HepG2 (cell line): Measurements from ENCODE around the gene ERMARD. TPM values are rescaled to one million over a fixed set of nuclear protein-coding genes. Genes with fewer than 3 reads are reported as not detected.

ENCODE experiments used
- ATAC-seq: fragments of 200-7000 bp; cut with Tn5 transposase; 3 replicates; pipeline ENCODE4 v1.9.1; 2020; ENCODE audit warnings: mild to moderate bottlenecking, moderate library complexity
- BruUV-seq: library from RNA; stranded (reverse); fragments of 400-500 nt; replicated peaks from 2 replicates; lab custom pipeline; 2021; lab: Mats Ljungman, UMichigan
- CTCF ChIA-PET: fragments of 300-600 bp; formaldehyde crosslinking; extraction: SDS; loops from one replicate; lab custom pipeline; 2021; ENCODE audit warnings: low total read pairs, inconsistent platforms, low intra/inter-chr PET ratio; lab: Yijun Ruan, JAX
- POLR2A ChIA-PET: fragments of 350-600 bp; sonication (Branson Sonifier 250); formaldehyde crosslinking; loops from one replicate; lab custom pipeline; 2020; ENCODE audit warnings: antibody characterized with exemption, inconsistent platforms; lab: Yijun Ruan, JAX
- DNase-seq: peaks from one replicate; pipeline ENCODE4 v3.0.0-alpha.2; 2015; ENCODE audit warnings: low spot score
- FAIRE-seq: peaks from 3 replicates; lab custom pipeline; 2011; peaks lifted over from hg19 to GRCh38; lab: Jason Lieb, UNC
- H2AFZ ChIP-seq: one replicate; pipeline ENCODE4 v1.6.1; 2011; ENCODE audit warnings: low read length, inconsistent platforms
- H3K27ac ChIP-seq: fragments of 300-600 bp; 3 replicates; pipeline ENCODE4 v1.8.0; 2011; ENCODE audit warnings: mixed run types, mild to moderate bottlenecking, mixed read lengths, low read length, inconsistent platforms; ENCODE audit not compliant: insufficient read depth; ENCODE audit errors: extremely low read length
- H3K27me3 ChIP-seq, 2 experiments: fragments of 200-600 bp in 1 of 2; 2 replicates in 1 of 2; 3 replicates in 1 of 2; pipeline versions ENCODE4 v1.6.0 to v1.8.0; 2011; ENCODE audit warnings: low read length in 2 of 2, mild to moderate bottlenecking in 2 of 2, moderate library complexity in 2 of 2, inconsistent platforms in 1 of 2; ENCODE audit not compliant: insufficient read depth in 2 of 2, control insufficient read depth in 1 of 2
- H3K36me3 ChIP-seq, 2 experiments: fragments of 200-600 bp in 1 of 2; replicated peaks in 1 of 2; 2 replicates in 1 of 2; 3 replicates in 1 of 2; pipeline versions ENCODE4 v1.5.1 to v1.8.0; 2011; ENCODE audit warnings: low read length in 2 of 2, inconsistent platforms in 1 of 2; ENCODE audit not compliant: insufficient read depth in 2 of 2, control insufficient read depth in 1 of 2
- H3K4me1 ChIP-seq: 2 replicates; pipeline ENCODE4 v1.5.1; 2012; ENCODE audit warnings: low read length, inconsistent platforms; ENCODE audit not compliant: insufficient read depth
- H3K4me2 ChIP-seq: 2 replicates; pipeline ENCODE4 v1.6.0; 2011; ENCODE audit warnings: low read depth, low read length, inconsistent platforms
- H3K4me3 ChIP-seq, 3 experiments: fragments of 200-600 bp in 1 of 3; sonication (generic), shearing (Covaris generic) in 1 of 3; replicated peaks in 1 of 3; 2 replicates each; pipeline ENCODE4 v1.5.1; 2011 to 2016; ENCODE audit warnings: low read length in 3 of 3, inconsistent platforms in 2 of 3, low read depth in 2 of 3, mild to moderate bottlenecking in 2 of 3, control low read depth in 1 of 3, mixed read lengths in 1 of 3; ENCODE audit not compliant: insufficient read depth in 1 of 3
- H3K79me2 ChIP-seq: one replicate; pipeline ENCODE4 v1.6.1; 2011; ENCODE audit warnings: low read length, inconsistent platforms; ENCODE audit not compliant: insufficient read depth
- H3K9ac ChIP-seq: 2 replicates; pipeline ENCODE4 v1.6.0; 2011; ENCODE audit warnings: mild to moderate bottlenecking, low read depth, low read length, inconsistent platforms; ENCODE audit not compliant: insufficient read depth
- H3K9me3 ChIP-seq: 2 replicates; pipeline ENCODE4 v1.5.1; 2012; ENCODE audit warnings: mild to moderate bottlenecking, low read length
- H4K20me1 ChIP-seq: 2 replicates; pipeline ENCODE4 v1.6.0; 2011; ENCODE audit warnings: inconsistent platforms, mild to moderate bottlenecking, low read length, moderate library complexity; ENCODE audit not compliant: insufficient read depth
- AKAP8 ChIP-seq: sonication (generic); formaldehyde crosslinking; IDR thresholded peaks from 2 replicates; pipeline ENCODE4 v1.5.1; 2020; ENCODE audit warnings: mild to moderate bottlenecking, missing genetic modification reagents
- CEBPB ChIP-seq: IDR thresholded peaks from 2 replicates; pipeline ENCODE4 v1.6.1; 2011; ENCODE audit warnings: low read depth, low read length, improper control_type of control experiment, borderline replicate concordance
- EZH2 ChIP-seq: conservative IDR thresholded peaks from 2 replicates; pipeline ENCODE4 v1.6.1; 2012; ENCODE audit warnings: mild to moderate bottlenecking, low read depth, low read length, moderate library complexity
- FIP1L1 ChIP-seq: fragments of 200-400 bp; formaldehyde crosslinking; IDR thresholded peaks from 2 replicates; pipeline ENCODE4 v1.6.1; 2018; ENCODE audit warnings: low read depth, mild to moderate bottlenecking, low read length, moderate library complexity, borderline replicate concordance; ENCODE audit not compliant: insufficient read depth
- GATAD2A ChIP-seq: IDR thresholded peaks from 2 replicates; pipeline ENCODE4 v1.6.1; 2016
- HDAC6 ChIP-seq: fragments of 200-600 bp; sonication (generic); IDR thresholded peaks from 2 replicates; pipeline ENCODE4 v1.7.0; 2017; ENCODE audit warnings: mild to moderate bottlenecking, antibody characterized with exemption, low read length, low read depth
- KDM5A ChIP-seq: fragments of 200-600 bp; sonication (generic); IDR thresholded peaks from 2 replicates; pipeline ENCODE4 v1.7.0; 2018; ENCODE audit warnings: antibody characterized with exemption, mild to moderate bottlenecking, low read length, borderline replicate concordance
- POLR2AphosphoS2 ChIP-seq: IDR thresholded peaks from 2 replicates; pipeline ENCODE4 v1.6.1; 2011; ENCODE audit warnings: low read depth, low read length, improper control_type of control experiment
- REPIN1 ChIP-seq: sonication (generic); formaldehyde crosslinking; IDR thresholded peaks from 2 replicates; pipeline ENCODE4 v1.8.0; 2022; ENCODE audit warnings: missing genetic modification reagents, low read depth, mild to moderate bottlenecking, borderline replicate concordance
- TBX3 ChIP-seq: fragments of 450-650 bp; IDR thresholded peaks from 2 replicates; pipeline ENCODE4 v1.6.1; 2017; ENCODE audit warnings: antibody characterized with exemption, mild to moderate bottlenecking, inconsistent platforms, borderline replicate concordance
- TEAD2 ChIP-seq: sonication (generic); formaldehyde crosslinking; IDR thresholded peaks from 2 replicates; pipeline ENCODE4 v1.9.0; 2021; ENCODE audit warnings: missing genetic modification reagents
- ZEB1 ChIP-seq: IDR thresholded peaks from 2 replicates; pipeline ENCODE4 v1.6.1; 2012; ENCODE audit warnings: mild to moderate bottlenecking, low read depth, inconsistent platforms; ENCODE audit not compliant: insufficient replicate concordance
- ZNF253 ChIP-seq: sonication (generic); formaldehyde crosslinking; IDR thresholded peaks from 2 replicates; pipeline ENCODE4 v1.8.0; 2022; ENCODE audit warnings: mild to moderate bottlenecking, missing genetic modification reagents, borderline replicate concordance
- ZNF331 ChIP-seq: sonication (generic); formaldehyde crosslinking; IDR thresholded peaks from 2 replicates; pipeline ENCODE4 v1.4.0; 2020; ENCODE audit warnings: missing genetic modification reagents
- ZNF460 ChIP-seq: sonication (generic); formaldehyde crosslinking; IDR thresholded peaks from 2 replicates; pipeline ENCODE4 v1.5.1; 2020; ENCODE audit warnings: missing genetic modification reagents, mild to moderate bottlenecking, borderline replicate concordance
- WGBS: methylation state at CpG from one replicate; pipeline ENCODE4 v1.1.6; 2017; ENCODE audit warnings: low lambda C conversion rate; 5-methylcytosine and 5-hydroxymethylcytosine counted together
- in situ Hi-C: cut with HindIII; loops from 2 replicates; pipeline ENCODE4 v1.10.0; 2017; ENCODE audit warnings: low pct_unique_long_range_greater_than_20kb; ENCODE audit not compliant: extremely low pct_ligation_motif_present
- intact Hi-C: fragments of 100-400 bp; cut with micrococcal nuclease; formaldehyde crosslinking; loops from one replicate; pipeline ENCODE4 v1.10.0; 2022; ENCODE audit not compliant: unreplicated experiment
- polyA plus RNA-seq, 8 experiments: library from polyadenylated mRNA; depleted of rRNA in 3 of 8; stranded (reverse) in 7 of 8; unstranded in 1 of 8; fragments of >200 nt; fragmentation: Illumina TruSeq in 4 of 8; extraction: Trizol in 4 of 8; gene quantifications; 2 replicates each; pipeline versions ENCODE4 v1.2.1 to v1.2.3, GENCODE V29; 2011 to 2016; ENCODE audit warnings: low read depth in 4 of 8, missing spikeins in 1 of 8, mixed read lengths in 1 of 8; ENCODE audit not compliant: insufficient read depth in 1 of 8
- total RNA-seq, 5 experiments: library from RNA; depleted of rRNA; stranded (reverse); fragments of >200 nt; fragmentation: Illumina TruSeq; extraction: Trizol; gene quantifications; 2 replicates each; pipeline ENCODE4 v1.2.3, GENCODE V29; 2016; ENCODE audit warnings: low read depth in 1 of 5
- TF ChIP-seq, protein P1 (sequence below), 2 experiments: sonication (generic) in 1 of 2; formaldehyde crosslinking in 1 of 2; IDR thresholded peaks; 2 replicates each; pipeline versions ENCODE4 v1.5.1 to v1.6.1; 2011 to 2020; ENCODE audit warnings: borderline replicate concordance in 1 of 2, low read depth in 1 of 2, low read length in 1 of 2, mild to moderate bottlenecking in 1 of 2, missing genetic modification reagents in 1 of 2, moderate library complexity in 1 of 2
- TF ChIP-seq, protein P2 (sequence below): sonication (generic); formaldehyde crosslinking; conservative IDR thresholded peaks from 2 replicates; pipeline ENCODE4 v1.8.1; 2023; ENCODE audit warnings: missing genetic modification reagents
- TF ChIP-seq, protein P3 (sequence below): sonication (generic); formaldehyde crosslinking; IDR thresholded peaks from 2 replicates; pipeline ENCODE4 v1.5.0; 2020; ENCODE audit warnings: missing genetic modification reagents, mild to moderate bottlenecking, borderline replicate concordance

The ERMARD gene
- total and polyA plus RNA-seq, 2 of the 13 experiments (the other 11 are each of a cell fraction or from before 2014, with no cell fraction given) = 8.8 to 10.7 TPM

DNA sequence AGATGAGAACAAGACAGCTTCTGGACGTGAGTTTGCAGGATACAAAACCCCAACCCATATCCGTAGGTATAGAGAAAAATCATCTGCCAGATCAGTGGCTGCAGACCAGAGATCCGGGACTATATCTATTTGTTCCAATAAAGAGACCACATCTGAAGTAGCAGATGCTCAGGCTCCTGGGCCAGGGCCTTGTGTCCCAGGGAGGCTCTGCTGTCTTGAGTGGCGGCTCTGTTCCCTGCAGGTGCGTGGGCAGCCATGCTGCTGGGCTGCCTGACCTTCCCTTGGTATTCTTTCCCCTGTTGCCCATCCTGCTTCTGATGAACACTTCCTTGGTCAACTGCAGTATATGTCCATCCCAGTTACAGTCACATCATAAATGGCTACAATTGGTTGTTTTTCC is 34.9 kb downstream of the ERMARD start (continued):
- TF ChIP-seq, protein P1, sequence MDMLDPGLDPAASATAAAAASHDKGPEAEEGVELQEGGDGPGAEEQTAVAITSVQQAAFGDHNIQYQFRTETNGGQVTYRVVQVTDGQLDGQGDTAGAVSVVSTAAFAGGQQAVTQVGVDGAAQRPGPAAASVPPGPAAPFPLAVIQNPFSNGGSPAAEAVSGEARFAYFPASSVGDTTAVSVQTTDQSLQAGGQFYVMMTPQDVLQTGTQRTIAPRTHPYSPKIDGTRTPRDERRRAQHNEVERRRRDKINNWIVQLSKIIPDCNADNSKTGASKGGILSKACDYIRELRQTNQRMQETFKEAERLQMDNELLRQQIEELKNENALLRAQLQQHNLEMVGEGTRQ (IDR thresholded peaks at IDR 0.05; ENCODE audit: low read depth, low read length) = no peak
- TF ChIP-seq, protein P1 (CRISPR knock-in tag; IDR thresholded peaks at IDR 0.05; ENCODE audit: borderline replicate concordance) = no peak
- TF ChIP-seq TBX3 = no peak
- no peak for TF ChIP-seq POLR2AphosphoS2
- no peak for TF ChIP-seq ZNF253
- no peak for TF ChIP-seq CEBPB
- TF ChIP-seq GATAD2A (CRISPR knock-in tag) = no peak
- no peak for TF ChIP-seq ZNF331 (CRISPR knock-in tag)
- TF ChIP-seq ZNF460 = no peak
- TF ChIP-seq, protein P2, sequence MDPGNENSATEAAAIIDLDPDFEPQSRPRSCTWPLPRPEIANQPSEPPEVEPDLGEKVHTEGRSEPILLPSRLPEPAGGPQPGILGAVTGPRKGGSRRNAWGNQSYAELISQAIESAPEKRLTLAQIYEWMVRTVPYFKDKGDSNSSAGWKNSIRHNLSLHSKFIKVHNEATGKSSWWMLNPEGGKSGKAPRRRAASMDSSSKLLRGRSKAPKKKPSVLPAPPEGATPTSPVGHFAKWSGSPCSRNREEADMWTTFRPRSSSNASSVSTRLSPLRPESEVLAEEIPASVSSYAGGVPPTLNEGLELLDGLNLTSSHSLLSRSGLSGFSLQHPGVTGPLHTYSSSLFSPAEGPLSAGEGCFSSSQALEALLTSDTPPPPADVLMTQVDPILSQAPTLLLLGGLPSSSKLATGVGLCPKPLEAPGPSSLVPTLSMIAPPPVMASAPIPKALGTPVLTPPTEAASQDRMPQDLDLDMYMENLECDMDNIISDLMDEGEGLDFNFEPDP (CRISPR knock-in tag) = no peak
- TF ChIP-seq EZH2 = no peak

DNA sequence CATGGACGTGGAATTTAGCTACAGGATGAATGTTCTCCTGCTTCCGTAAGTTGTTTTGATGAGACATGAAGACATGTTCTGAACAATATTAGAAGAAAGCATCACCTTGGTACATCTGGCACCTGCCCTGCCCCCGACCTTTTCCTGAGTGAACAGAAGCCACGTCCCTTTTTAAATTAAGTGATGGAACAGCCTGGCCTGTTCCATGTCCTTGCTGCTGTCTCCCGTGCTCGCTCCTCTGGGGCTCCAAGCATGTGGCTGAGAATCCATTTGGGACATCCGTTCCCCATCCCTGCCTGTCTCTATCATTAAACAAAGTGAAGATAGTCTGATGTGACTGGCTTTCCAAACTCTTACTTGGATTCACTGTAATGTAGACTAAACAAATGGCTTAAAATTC is 36.4 kb downstream of the ERMARD start:
- CTCF ChIA-PET = no interaction called here
- no peak for TF ChIP-seq KDM5A
- no peak for TF ChIP-seq TEAD2 (CRISPR knock-in tag)
- TF ChIP-seq, protein P3, sequence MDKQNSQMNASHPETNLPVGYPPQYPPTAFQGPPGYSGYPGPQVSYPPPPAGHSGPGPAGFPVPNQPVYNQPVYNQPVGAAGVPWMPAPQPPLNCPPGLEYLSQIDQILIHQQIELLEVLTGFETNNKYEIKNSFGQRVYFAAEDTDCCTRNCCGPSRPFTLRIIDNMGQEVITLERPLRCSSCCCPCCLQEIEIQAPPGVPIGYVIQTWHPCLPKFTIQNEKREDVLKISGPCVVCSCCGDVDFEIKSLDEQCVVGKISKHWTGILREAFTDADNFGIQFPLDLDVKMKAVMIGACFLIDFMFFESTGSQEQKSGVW (CRISPR knock-in tag) = no peak
- TF ChIP-seq ZEB1 = no peak
- no peak for TF ChIP-seq FIP1L1
- no peak for TF ChIP-seq REPIN1
- no peak for TF ChIP-seq HDAC6
- no peak for TF ChIP-seq AKAP8

More for the DNA sequence above, 36.4 kb downstream of the ERMARD start:
- no peak overlapping the region for H3K9ac ChIP-seq
- H3K4me2 ChIP-seq = no peak overlapping the region
- no peaks in the 10 kb centered on the region for H3K27me3 ChIP-seq
- peaks cover 36% of the 10 kb centered on the region for H3K4me1 ChIP-seq
- H3K4me3 ChIP-seq = no peak overlapping the region
- H3K36me3 ChIP-seq = no peaks in the 10 kb centered on the region
- no peaks in the 10 kb centered on the region for H4K20me1 ChIP-seq
- H2AFZ ChIP-seq = no peak overlapping the region
- 90% methylated on average over 7 of the region's 7 CpGs for WGBS
- no peak for DNase-seq
- FAIRE-seq = no peak
- peaks cover 13% of the 10 kb centered on the region for H3K79me2 ChIP-seq
- POLR2A ChIA-PET = interaction anchor here (3.8 to 3.9 kb wide), 2 partner anchors 14 to 34 kb away, joined by 52 to 198 read pairs; partner anchors contain the start of genes DYNLT2 and ERMARD
- in situ Hi-C loops = no loop called here
- intact Hi-C loops = no loop called here
- H3K9me3 ChIP-seq = no peaks in the 10 kb centered on the region
- BruUV-seq = no TSS peak
- H3K27ac ChIP-seq = no peak overlapping the region
- no peak for ATAC-seq
